ENCODE measurements around the gene B9D1.

The B9D1 gene

GRCh38 chr17:19386051-19386929 is 23.8 kb upstream of the B9D1 start:
- Histone ChIP-seq H3K4me2 (ENCODE audit: low read depth, low read length, poor library complexity, severe bottlenecking) (no peak overlapping the region), H3F3A (ENCODE audit: insufficient read depth) (no peaks in the 10 kb centered on the region), H3K9me2 (replicated peaks; ENCODE audit: insufficient read depth, low read length) (no peaks in the 10 kb centered on the region), H2AFZ (ENCODE audit: low read depth, low read length, severe bottlenecking) (no peak overlapping the region), H3K9ac (ENCODE audit: low read length) (no peak overlapping the region), H3K27ac (ENCODE audit: low read depth, low read length) (no peak overlapping the region), H4K20me1 (ENCODE audit: low read depth, low read length) (no peaks in the 10 kb centered on the region), H3K27me3 (ENCODE audit: low read length) (no peaks in the 10 kb centered on the region), H3K9me3 (ENCODE audit: insufficient read depth, low read length) (no peaks in the 10 kb centered on the region), H3K36me3 (ENCODE audit: low read length) (no peaks in the 10 kb centered on the region), H3K79me2 (ENCODE audit: insufficient read depth, low read length) (no peaks in the 10 kb centered on the region), H3K4me3 (ENCODE audit: insufficient read depth, low read length, poor library complexity, severe bottlenecking) (no peak overlapping the region)
- TF ChIP-seq EZH2phosphoT487 (conservative IDR thresholded peaks at IDR 0.05; ENCODE audit: low read length) = no peak
- no peak for TF ChIP-seq CTCF (IDR thresholded peaks at IDR 0.05; ENCODE audit: insufficient read depth, low read length, poor library complexity, severe bottlenecking)

DNA sequence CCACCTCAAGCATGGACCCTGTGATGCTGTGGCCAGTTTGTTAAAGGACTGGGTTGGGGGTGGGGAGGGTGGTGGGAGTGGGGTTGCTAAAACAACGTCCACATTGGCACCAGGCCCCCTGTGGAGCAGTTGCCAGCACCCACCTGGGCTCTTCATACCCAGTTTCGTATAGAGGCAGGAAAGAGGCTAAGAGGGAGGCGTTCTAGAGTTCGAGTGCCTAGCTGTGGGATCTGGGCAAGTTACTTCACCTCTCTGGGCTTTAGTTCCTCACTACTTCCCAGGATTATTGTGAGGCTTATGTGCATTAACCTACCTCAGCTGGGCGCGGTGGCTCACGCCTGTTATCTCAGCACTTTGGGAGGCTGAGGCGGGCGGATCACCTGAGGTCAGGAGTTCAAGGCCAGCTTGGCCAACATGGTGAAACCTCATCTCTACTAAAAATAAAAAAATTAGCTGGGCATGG is 23.0 kb upstream of the B9D1 start:
- Histone ChIP-seq H3K36me3 (ENCODE audit: low read length) (no peaks in the 10 kb centered on the region), H3K27ac (ENCODE audit: low read depth, low read length) (no peak overlapping the region), H3F3A (ENCODE audit: insufficient read depth) (no peaks in the 10 kb centered on the region), H3K4me3 (ENCODE audit: insufficient read depth, low read length, poor library complexity, severe bottlenecking) (no peak overlapping the region), H3K4me2 (ENCODE audit: low read depth, low read length, poor library complexity, severe bottlenecking) (no peak overlapping the region), H3K27me3 (ENCODE audit: low read length) (no peaks in the 10 kb centered on the region), H4K20me1 (ENCODE audit: low read depth, low read length) (no peaks in the 10 kb centered on the region), H3K9me2 (replicated peaks; ENCODE audit: insufficient read depth, low read length) (no peaks in the 10 kb centered on the region), H2AFZ (ENCODE audit: low read depth, low read length, severe bottlenecking) (no peak overlapping the region), H3K9me3 (ENCODE audit: insufficient read depth, low read length) (no peaks in the 10 kb centered on the region), H3K9ac (ENCODE audit: low read length) (no peak overlapping the region), H3K79me2 (ENCODE audit: insufficient read depth, low read length) (no peaks in the 10 kb centered on the region)
- TF ChIP-seq CTCF (IDR thresholded peaks at IDR 0.05; ENCODE audit: insufficient read depth, low read length, poor library complexity, severe bottlenecking) (no peak), EZH2phosphoT487 (conservative IDR thresholded peaks at IDR 0.05; ENCODE audit: low read length) (no peak)

DNA sequence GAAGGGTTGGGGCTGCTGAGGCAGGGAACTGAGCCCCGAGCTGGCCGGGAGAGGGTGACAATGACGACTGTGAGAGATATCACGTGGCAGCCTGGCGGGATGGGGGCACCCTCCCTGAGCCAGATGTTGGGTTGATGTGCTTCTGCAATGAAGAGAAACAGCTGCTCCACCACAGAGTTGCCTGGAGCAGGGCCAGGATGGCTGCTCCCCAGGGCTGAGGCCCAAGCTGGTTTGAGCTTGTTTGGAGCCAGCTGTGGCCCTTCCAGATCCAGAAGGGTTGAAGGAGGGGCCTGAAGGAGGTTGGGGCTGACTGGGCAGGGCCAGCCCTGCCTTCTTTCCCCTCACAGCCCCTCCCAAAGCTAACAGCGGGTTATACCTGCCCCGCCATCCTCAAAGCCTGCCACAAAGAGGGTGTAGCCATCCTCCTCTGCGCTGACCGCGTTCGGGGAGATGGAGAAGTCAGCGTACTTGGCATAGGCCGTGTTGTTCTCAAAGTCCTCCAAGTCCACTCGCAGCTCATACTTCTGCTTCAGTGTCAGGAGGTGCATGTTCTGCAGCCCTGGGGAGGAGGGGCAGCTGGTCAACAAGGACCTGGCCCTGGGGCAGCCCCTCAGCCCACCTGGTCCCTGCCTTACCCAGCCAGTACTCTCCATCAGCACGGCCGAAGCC is 22.3 kb upstream of the B9D1 start:
- TF ChIP-seq EZH2phosphoT487 (conservative IDR thresholded peaks at IDR 0.05; ENCODE audit: low read length) (no peak), CTCF (IDR thresholded peaks at IDR 0.05; ENCODE audit: insufficient read depth, low read length, poor library complexity, severe bottlenecking) (no peak)
- Histone ChIP-seq H3K4me3 (ENCODE audit: insufficient read depth, low read length, poor library complexity, severe bottlenecking) (no peak overlapping the region), H3F3A (ENCODE audit: insufficient read depth) (no peaks in the 10 kb centered on the region), H3K27ac (ENCODE audit: low read depth, low read length) (no peak overlapping the region), H2AFZ (ENCODE audit: low read depth, low read length, severe bottlenecking) (no peak overlapping the region), H3K9ac (ENCODE audit: low read length) (no peak overlapping the region), H3K9me3 (ENCODE audit: insufficient read depth, low read length) (no peaks in the 10 kb centered on the region), H3K27me3 (ENCODE audit: low read length) (no peaks in the 10 kb centered on the region), H3K9me2 (replicated peaks; ENCODE audit: insufficient read depth, low read length) (no peaks in the 10 kb centered on the region), H3K4me2 (ENCODE audit: low read depth, low read length, poor library complexity, severe bottlenecking) (no peak overlapping the region), H3K36me3 (ENCODE audit: low read length) (no peaks in the 10 kb centered on the region), H3K79me2 (ENCODE audit: insufficient read depth, low read length) (no peaks in the 10 kb centered on the region), H4K20me1 (ENCODE audit: low read depth, low read length) (no peaks in the 10 kb centered on the region)

Data from SU-DHL-6 (cell line).